GM21529 (cell line): ENCODE data around the gene ASTN2.

Source experiments
- ATAC-seq: cut with Tn5 transposase; IDR thresholded peaks from one replicate; pipeline ENCODE4 v1.9.1; 2021; ENCODE audit not compliant: unreplicated experiment

The ASTN2 gene

GRCh38 chr9:117303643-117304230, 111.1 kb downstream of the ASTN2 start:
- no peak for ATAC-seq

- ATAC-seq, result no peak
Observed at GRCh38 chr9:117302487-117302886, 112.4 kb downstream of the ASTN2 start.

GRCh38 chr9:117300371-117301110, 114.3 kb downstream of the ASTN2 start:
- ATAC-seq, result no peak

GRCh38 chr9:117296453-117296852, 118.4 kb downstream of the ASTN2 start:
- no peak for ATAC-seq

- ATAC-seq, result no peak
Observed at GRCh38 chr9:117293206-117294114, 121.4 kb downstream of the ASTN2 start.

GRCh38 chr9:117290856-117291622, 123.8 kb downstream of the ASTN2 start:
- ATAC-seq, result no peak

- no peak for ATAC-seq
Observed at GRCh38 chr9:117290306-117290840, 124.5 kb downstream of the ASTN2 start.

- ATAC-seq, result no peak
Observed at GRCh38 chr9:117286245-117286644, 128.6 kb downstream of the ASTN2 start.

- no peak for ATAC-seq
Observed at GRCh38 chr9:117284414-117284813, 130.4 kb downstream of the ASTN2 start.

- ATAC-seq, result no peak
Observed at GRCh38 chr9:117282541-117282940, 132.3 kb downstream of the ASTN2 start.

GRCh38 chr9:117278471-117279035, 136.3 kb downstream of the ASTN2 start:
- no peak for ATAC-seq

GRCh38 chr9:117278020-117278419, 136.8 kb downstream of the ASTN2 start:
- ATAC-seq, result no peak

GRCh38 chr9:117276444-117276843, 138.4 kb downstream of the ASTN2 start:
- ATAC-seq, result no peak

GRCh38 chr9:117273612-117274011, 141.2 kb downstream of the ASTN2 start:
- ATAC-seq, result no peak

- ATAC-seq, result no peak
Observed at GRCh38 chr9:117268847-117269446, 145.9 kb downstream of the ASTN2 start.

- ATAC-seq, result no peak
Observed at GRCh38 chr9:117266855-117267497, 147.9 kb downstream of the ASTN2 start.

GRCh38 chr9:117265253-117265652, 149.6 kb downstream of the ASTN2 start:
- ATAC-seq, result no peak

- no peak for ATAC-seq
Observed at GRCh38 chr9:117258184-117258866, 156.5 kb downstream of the ASTN2 start.

- no peak for ATAC-seq
Observed at GRCh38 chr9:117253261-117253660, 161.6 kb downstream of the ASTN2 start.
